SK-N-SH treated with all-trans-retinoic acid at 6 μM for 48 hours (cell line): Measurements from ENCODE around the gene PLD1.

Experiments
- ATAC-seq: fragments of 200-7000 bp; cut with Tn5 transposase; 3 replicates; pipeline ENCODE4 v1.9.1; 2020; ENCODE audit warnings: mild to moderate bottlenecking, moderate library complexity
- ESRRG ChIP-seq: fragments of 250-450 bp; sonication (Bioruptor Pico); IDR thresholded peaks from 2 replicates; pipeline ENCODE4 v1.6.1; 2021; ENCODE audit warnings: mild to moderate bottlenecking
- GLIS3 ChIP-seq: fragments of 250-450 bp; sonication (Bioruptor Pico); IDR thresholded peaks from 2 replicates; pipeline ENCODE4 v1.5.0; 2020; ENCODE audit warnings: mild to moderate bottlenecking, moderate library complexity
- ISL1 ChIP-seq: fragments of 250-450 bp; sonication (Bioruptor Pico); IDR thresholded peaks from 2 replicates; pipeline ENCODE4 v2.1.2; 2022; ENCODE audit warnings: mild to moderate bottlenecking, moderate library complexity
- OSR1 ChIP-seq: fragments of 250-450 bp; sonication (Bioruptor Pico); IDR thresholded peaks from 2 replicates; pipeline ENCODE4 v1.8.0; 2022; ENCODE audit warnings: moderate library complexity, mild to moderate bottlenecking, inconsistent platforms
- RARB ChIP-seq: fragments of 250-450 bp; sonication (Bioruptor Pico); IDR thresholded peaks from 2 replicates; pipeline ENCODE4 v1.8.0; 2021; ENCODE audit warnings: mild to moderate bottlenecking, moderate library complexity
- TCF4 ChIP-seq: fragments of 250-450 bp; sonication (Bioruptor Pico); IDR thresholded peaks from 2 replicates; pipeline ENCODE4 v1.8.0; 2021; ENCODE audit warnings: mild to moderate bottlenecking, moderate library complexity, borderline replicate concordance
- TOX ChIP-seq: fragments of 250-450 bp; sonication (Bioruptor Pico); IDR thresholded peaks from 2 replicates; pipeline ENCODE4 v1.8.0; 2021; ENCODE audit warnings: mild to moderate bottlenecking, moderate library complexity, borderline replicate concordance
- ZC3H10 ChIP-seq: fragments of 250-450 bp; sonication (Bioruptor Pico); IDR thresholded peaks from 2 replicates; pipeline ENCODE4 v1.5.1; 2021; ENCODE audit warnings: mild to moderate bottlenecking, moderate library complexity
- ZFP3 ChIP-seq: fragments of 250-450 bp; sonication (Bioruptor Pico); IDR thresholded peaks from 2 replicates; pipeline ENCODE4 v1.5.0; 2020; ENCODE audit warnings: mild to moderate bottlenecking, moderate library complexity
- ZFP30 ChIP-seq: fragments of 450-650 bp; formaldehyde crosslinking; IDR thresholded peaks from 2 replicates; pipeline ENCODE4 v1.5.0; 2022; ENCODE audit warnings: mild to moderate bottlenecking, moderate library complexity
- ZNF8 ChIP-seq: fragments of 450-650 bp; formaldehyde crosslinking; IDR thresholded peaks from 2 replicates; pipeline ENCODE4 v1.5.0; 2020; ENCODE audit warnings: mild to moderate bottlenecking, moderate library complexity
- TF ChIP-seq, protein P1 (sequence below): fragments of 250-450 bp; sonication (Bioruptor Pico); IDR thresholded peaks from 2 replicates; pipeline ENCODE4 v1.5.0; 2020; ENCODE audit warnings: mild to moderate bottlenecking, moderate library complexity
- TF ChIP-seq, protein P2 (sequence below): fragments of 250-450 bp; sonication (Bioruptor Pico); IDR thresholded peaks from 2 replicates; pipeline ENCODE4 v1.5.1; 2020; ENCODE audit warnings: low read depth, mild to moderate bottlenecking, moderate library complexity
- TF ChIP-seq, protein P3 (sequence below): fragments of 250-450 bp; sonication (Bioruptor Pico); IDR thresholded peaks from 2 replicates; pipeline ENCODE4 v1.8.0; 2020; ENCODE audit warnings: mild to moderate bottlenecking, moderate library complexity, borderline replicate concordance
- TF ChIP-seq, protein P4 (sequence below): fragments of 250-450 bp; sonication (Bioruptor Pico); IDR thresholded peaks from 2 replicates; pipeline ENCODE4 v1.8.0; 2021; ENCODE audit warnings: low read depth, mild to moderate bottlenecking, moderate library complexity, borderline replicate concordance
- TF ChIP-seq, protein P5 (sequence below): fragments of 250-450 bp; sonication (Bioruptor Pico); IDR thresholded peaks from 2 replicates; pipeline ENCODE4 v1.5.1; 2021; ENCODE audit warnings: mild to moderate bottlenecking, moderate library complexity

The PLD1 gene

DNA sequence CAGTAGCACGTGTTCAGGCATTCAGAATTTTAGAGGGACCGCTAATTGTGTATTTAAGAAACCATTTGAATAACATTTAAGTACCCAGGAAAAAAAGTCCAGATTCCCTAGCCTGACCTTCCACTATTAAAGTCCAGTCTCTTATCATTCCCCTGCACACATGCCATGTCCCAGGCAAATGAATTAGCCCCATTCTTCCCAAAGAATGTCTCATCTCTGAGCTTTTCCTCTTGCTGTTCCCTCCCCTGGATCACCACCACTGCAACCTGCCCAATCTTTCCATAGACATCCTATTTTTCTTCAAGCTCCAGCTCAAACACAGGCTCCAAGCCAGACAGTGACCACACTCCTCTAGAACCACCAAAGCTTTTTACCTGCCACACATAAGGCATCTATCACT, 25.9 kb downstream of the PLD1 start:
- TF ChIP-seq ZNF8 (CRISPR knock-in tag) (no peak), RARB (CRISPR knock-in tag) (no peak), ZC3H10 (CRISPR knock-in tag) (no peak), ESRRG (CRISPR knock-in tag) (no peak), ZFP30 (CRISPR knock-in tag) (no peak), ZFP3 (CRISPR knock-in tag) (no peak), TOX (CRISPR knock-in tag) (no peak), TCF4 (CRISPR knock-in tag) (no peak), OSR1 (CRISPR knock-in tag) (no peak)
- TF ChIP-seq, protein P1, sequence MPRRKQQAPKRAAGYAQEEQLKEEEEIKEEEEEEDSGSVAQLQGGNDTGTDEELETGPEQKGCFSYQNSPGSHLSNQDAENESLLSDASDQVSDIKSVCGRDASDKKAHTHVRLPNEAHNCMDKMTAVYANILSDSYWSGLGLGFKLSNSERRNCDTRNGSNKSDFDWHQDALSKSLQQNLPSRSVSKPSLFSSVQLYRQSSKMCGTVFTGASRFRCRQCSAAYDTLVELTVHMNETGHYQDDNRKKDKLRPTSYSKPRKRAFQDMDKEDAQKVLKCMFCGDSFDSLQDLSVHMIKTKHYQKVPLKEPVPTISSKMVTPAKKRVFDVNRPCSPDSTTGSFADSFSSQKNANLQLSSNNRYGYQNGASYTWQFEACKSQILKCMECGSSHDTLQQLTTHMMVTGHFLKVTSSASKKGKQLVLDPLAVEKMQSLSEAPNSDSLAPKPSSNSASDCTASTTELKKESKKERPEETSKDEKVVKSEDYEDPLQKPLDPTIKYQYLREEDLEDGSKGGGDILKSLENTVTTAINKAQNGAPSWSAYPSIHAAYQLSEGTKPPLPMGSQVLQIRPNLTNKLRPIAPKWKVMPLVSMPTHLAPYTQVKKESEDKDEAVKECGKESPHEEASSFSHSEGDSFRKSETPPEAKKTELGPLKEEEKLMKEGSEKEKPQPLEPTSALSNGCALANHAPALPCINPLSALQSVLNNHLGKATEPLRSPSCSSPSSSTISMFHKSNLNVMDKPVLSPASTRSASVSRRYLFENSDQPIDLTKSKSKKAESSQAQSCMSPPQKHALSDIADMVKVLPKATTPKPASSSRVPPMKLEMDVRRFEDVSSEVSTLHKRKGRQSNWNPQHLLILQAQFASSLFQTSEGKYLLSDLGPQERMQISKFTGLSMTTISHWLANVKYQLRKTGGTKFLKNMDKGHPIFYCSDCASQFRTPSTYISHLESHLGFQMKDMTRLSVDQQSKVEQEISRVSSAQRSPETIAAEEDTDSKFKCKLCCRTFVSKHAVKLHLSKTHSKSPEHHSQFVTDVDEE (CRISPR knock-in tag) = no peak
- TF ChIP-seq, protein P2, sequence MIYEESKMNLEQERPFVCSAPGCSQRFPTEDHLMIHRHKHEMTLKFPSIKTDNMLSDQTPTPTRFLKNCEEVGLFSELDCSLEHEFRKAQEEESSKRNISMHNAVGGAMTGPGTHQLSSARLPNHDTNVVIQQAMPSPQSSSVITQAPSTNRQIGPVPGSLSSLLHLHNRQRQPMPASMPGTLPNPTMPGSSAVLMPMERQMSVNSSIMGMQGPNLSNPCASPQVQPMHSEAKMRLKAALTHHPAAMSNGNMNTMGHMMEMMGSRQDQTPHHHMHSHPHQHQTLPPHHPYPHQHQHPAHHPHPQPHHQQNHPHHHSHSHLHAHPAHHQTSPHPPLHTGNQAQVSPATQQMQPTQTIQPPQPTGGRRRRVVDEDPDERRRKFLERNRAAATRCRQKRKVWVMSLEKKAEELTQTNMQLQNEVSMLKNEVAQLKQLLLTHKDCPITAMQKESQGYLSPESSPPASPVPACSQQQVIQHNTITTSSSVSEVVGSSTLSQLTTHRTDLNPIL = no peak
- TF ChIP-seq, protein P3, sequence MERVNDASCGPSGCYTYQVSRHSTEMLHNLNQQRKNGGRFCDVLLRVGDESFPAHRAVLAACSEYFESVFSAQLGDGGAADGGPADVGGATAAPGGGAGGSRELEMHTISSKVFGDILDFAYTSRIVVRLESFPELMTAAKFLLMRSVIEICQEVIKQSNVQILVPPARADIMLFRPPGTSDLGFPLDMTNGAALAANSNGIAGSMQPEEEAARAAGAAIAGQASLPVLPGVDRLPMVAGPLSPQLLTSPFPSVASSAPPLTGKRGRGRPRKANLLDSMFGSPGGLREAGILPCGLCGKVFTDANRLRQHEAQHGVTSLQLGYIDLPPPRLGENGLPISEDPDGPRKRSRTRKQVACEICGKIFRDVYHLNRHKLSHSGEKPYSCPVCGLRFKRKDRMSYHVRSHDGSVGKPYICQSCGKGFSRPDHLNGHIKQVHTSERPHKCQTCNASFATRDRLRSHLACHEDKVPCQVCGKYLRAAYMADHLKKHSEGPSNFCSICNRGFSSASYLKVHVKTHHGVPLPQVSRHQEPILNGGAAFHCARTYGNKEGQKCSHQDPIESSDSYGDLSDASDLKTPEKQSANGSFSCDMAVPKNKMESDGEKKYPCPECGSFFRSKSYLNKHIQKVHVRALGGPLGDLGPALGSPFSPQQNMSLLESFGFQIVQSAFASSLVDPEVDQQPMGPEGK (CRISPR knock-in tag) = no peak
- TF ChIP-seq, protein P4, sequence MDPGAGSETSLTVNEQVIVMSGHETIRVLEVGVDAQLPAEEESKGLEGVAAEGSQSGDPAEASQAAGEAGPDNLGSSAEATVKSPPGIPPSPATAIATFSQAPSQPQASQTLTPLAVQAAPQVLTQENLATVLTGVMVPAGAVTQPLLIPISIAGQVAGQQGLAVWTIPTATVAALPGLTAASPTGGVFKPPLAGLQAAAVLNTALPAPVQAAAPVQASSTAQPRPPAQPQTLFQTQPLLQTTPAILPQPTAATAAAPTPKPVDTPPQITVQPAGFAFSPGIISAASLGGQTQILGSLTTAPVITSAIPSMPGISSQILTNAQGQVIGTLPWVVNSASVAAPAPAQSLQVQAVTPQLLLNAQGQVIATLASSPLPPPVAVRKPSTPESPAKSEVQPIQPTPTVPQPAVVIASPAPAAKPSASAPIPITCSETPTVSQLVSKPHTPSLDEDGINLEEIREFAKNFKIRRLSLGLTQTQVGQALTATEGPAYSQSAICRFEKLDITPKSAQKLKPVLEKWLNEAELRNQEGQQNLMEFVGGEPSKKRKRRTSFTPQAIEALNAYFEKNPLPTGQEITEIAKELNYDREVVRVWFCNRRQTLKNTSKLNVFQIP (CRISPR knock-in tag) = no peak
- TF ChIP-seq, protein P5, sequence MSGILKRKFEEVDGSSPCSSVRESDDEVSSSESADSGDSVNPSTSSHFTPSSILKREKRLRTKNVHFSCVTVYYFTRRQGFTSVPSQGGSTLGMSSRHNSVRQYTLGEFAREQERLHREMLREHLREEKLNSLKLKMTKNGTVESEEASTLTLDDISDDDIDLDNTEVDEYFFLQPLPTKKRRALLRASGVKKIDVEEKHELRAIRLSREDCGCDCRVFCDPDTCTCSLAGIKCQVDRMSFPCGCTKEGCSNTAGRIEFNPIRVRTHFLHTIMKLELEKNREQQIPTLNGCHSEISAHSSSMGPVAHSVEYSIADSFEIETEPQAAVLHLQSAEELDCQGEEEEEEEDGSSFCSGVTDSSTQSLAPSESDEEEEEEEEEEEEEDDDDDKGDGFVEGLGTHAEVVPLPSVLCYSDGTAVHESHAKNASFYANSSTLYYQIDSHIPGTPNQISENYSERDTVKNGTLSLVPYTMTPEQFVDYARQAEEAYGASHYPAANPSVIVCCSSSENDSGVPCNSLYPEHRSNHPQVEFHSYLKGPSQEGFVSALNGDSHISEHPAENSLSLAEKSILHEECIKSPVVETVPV (CRISPR knock-in tag) = no peak
- TF ChIP-seq, all 23 proteins: peak for 0

DNA sequence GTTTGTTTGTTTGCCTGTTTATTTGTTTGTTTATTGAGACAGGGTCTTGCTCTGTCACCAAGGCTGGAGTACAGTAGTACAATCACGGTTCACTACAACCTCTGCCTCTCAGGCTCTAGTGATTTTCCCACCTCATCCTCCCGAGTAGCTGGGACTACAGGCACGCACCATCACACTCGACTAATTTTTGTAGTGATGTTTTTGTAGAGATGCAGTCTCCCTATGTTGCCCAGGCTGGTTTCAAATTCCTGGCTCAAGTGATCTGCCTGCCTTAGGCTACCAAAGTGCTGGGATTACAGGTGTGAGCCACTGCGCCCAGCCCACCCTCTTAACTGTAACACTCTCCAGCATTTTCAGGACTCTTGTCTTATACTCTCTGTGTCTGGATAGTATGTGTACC, 26.7 kb downstream of the PLD1 start:
- TF ChIP-seq GLIS3 (CRISPR knock-in tag) (no peak), ISL1 (no peak), OSR1 (CRISPR knock-in tag) (no peak), ZNF8 (CRISPR knock-in tag) (no peak)
- TF ChIP-seq, protein P1 (CRISPR knock-in tag) = no peak
- TF ChIP-seq, protein P2 = no peak
- TF ChIP-seq, protein P5 (CRISPR knock-in tag) = no peak
- TF ChIP-seq, protein P4 (CRISPR knock-in tag) = no peak
- no peak for ATAC-seq

More for the DNA sequence above, 25.9 kb downstream of the PLD1 start:
- no peak for ATAC-seq
